SK-N-SH (cell line): ENCODE data around the gene POLD3. TPM values are rescaled to one million over a fixed set of nuclear protein-coding genes. Genes with fewer than 3 reads are reported as not detected.

Source experiments
- CTCF ChIA-PET: fragments of 300-600, 350-600 bp; formaldehyde crosslinking; extraction: SDS; loops from one replicate; lab custom pipeline; 2021; lab: Yijun Ruan, JAX
- POLR2A ChIA-PET: fragments of 350-600 bp; sonication (Branson Sonifier 250); formaldehyde crosslinking; extraction: SDS; loops from one replicate; lab custom pipeline; 2020; ENCODE audit warnings: antibody characterized with exemption, inconsistent platforms; lab: Yijun Ruan, JAX
- DNase-seq: peaks from one replicate; pipeline ENCODE4 v3.0.0; 2012
- H2AFZ ChIP-seq: fragments of 200-600 bp; sonication (generic); 2 replicates; pipeline ENCODE4 v1.8.1; 2016; ENCODE audit warnings: antibody characterized with exemption, mild to moderate bottlenecking, low read depth
- H3F3A ChIP-seq: fragments of 200-600 bp; sonication (generic); replicated peaks from 2 replicates; pipeline ENCODE3; 2016; ENCODE audit warnings: antibody characterized with exemption, mild to moderate bottlenecking; ENCODE audit not compliant: insufficient read depth
- H3K27ac ChIP-seq, 2 experiments: fragments of 200-500 bp in 1 of 2; fragments of 200-600 bp in 1 of 2; sonication (Bioruptor generic) in 1 of 2; sonication (generic), shearing (Covaris generic) in 1 of 2; 2 replicates each; pipeline versions ENCODE4 v1.5.1 to v1.6.1; 2014 to 2016; ENCODE audit warnings: low read depth in 2 of 2, inconsistent platforms in 1 of 2, low read length in 1 of 2, mild to moderate bottlenecking in 1 of 2, mixed read lengths in 1 of 2
- H3K27me3 ChIP-seq: fragments of 200-600 bp; sonication (generic), shearing (Covaris generic); 2 replicates; pipeline ENCODE4 v1.6.1; 2016; ENCODE audit warnings: mixed run types; ENCODE audit not compliant: insufficient read depth
- H3K36me3 ChIP-seq, 2 experiments: fragments of 200-500 bp in 1 of 2; fragments of 200-600 bp in 1 of 2; sonication (Bioruptor generic) in 1 of 2; sonication (generic) in 1 of 2; replicated peaks in 1 of 2; 2 replicates each; pipeline versions ENCODE3 to v1.5.1; 2014 to 2016; ENCODE audit warnings: low read length in 1 of 2, mild to moderate bottlenecking in 1 of 2; ENCODE audit not compliant: insufficient read depth in 2 of 2, control insufficient read depth in 1 of 2
- H3K4me1 ChIP-seq, 2 experiments: fragments of 200-500 bp in 1 of 2; fragments of 200-600 bp in 1 of 2; sonication (Bioruptor generic) in 1 of 2; sonication (generic), shearing (Covaris generic) in 1 of 2; 2 replicates each; pipeline versions ENCODE4 v1.5.1 to v1.6.1; 2014 to 2016; ENCODE audit warnings: low read depth in 1 of 2, low read length in 1 of 2, mixed run types in 1 of 2; ENCODE audit not compliant: insufficient read depth in 2 of 2, control insufficient read depth in 1 of 2
- H3K4me2 ChIP-seq: fragments of 200-600 bp; sonication (generic), shearing (Covaris generic); 2 replicates; pipeline ENCODE4 v1.6.1; 2017; ENCODE audit warnings: mixed run types
- H3K4me3 ChIP-seq, 2 experiments: fragments of 200-500 bp in 1 of 2; fragments of 200-600 bp in 1 of 2; sonication (Bioruptor generic) in 1 of 2; sonication (generic), shearing (Covaris generic) in 1 of 2; 2 replicates each; pipeline versions ENCODE4 v1.5.1 to v1.8.1; 2014 to 2016; ENCODE audit warnings: low read depth in 2 of 2, inconsistent platforms in 1 of 2, low read length in 1 of 2, mild to moderate bottlenecking in 1 of 2, mixed read lengths in 1 of 2, moderate library complexity in 1 of 2
- H3K79me2 ChIP-seq: fragments of 200-600 bp; sonication (generic); 2 replicates; pipeline ENCODE4 v1.8.1; 2017; ENCODE audit warnings: mild to moderate bottlenecking; ENCODE audit not compliant: insufficient read depth
- H3K9ac ChIP-seq: fragments of 200-600 bp; sonication (generic); 2 replicates; pipeline ENCODE4 v1.6.1; 2017; ENCODE audit warnings: mixed run types
- H3K9me2 ChIP-seq: fragments of 200-600 bp; sonication (generic); 2 replicates; pipeline ENCODE4 v1.6.1; 2017; ENCODE audit warnings: mixed run types
- H3K9me3 ChIP-seq: fragments of 200-600 bp; sonication (generic); 2 replicates; pipeline ENCODE4 v1.6.1; 2017; ENCODE audit warnings: mixed run types, mild to moderate bottlenecking, moderate library complexity
- H4K20me1 ChIP-seq: fragments of 200-600 bp; sonication (generic); 2 replicates; pipeline ENCODE4 v1.6.1; 2017; ENCODE audit warnings: mild to moderate bottlenecking, mixed run types; ENCODE audit not compliant: insufficient read depth
- CTCF ChIP-seq: fragments of 200-600 bp; sonication (generic); IDR thresholded peaks from 2 replicates; pipeline ENCODE4 v1.6.1; 2017; ENCODE audit warnings: antibody characterized with exemption, mild to moderate bottlenecking, moderate library complexity
- FOSL2 ChIP-seq: IDR thresholded peaks from 2 replicates; pipeline ENCODE4 v1.4.0; 2012; ENCODE audit warnings: low read depth, mild to moderate bottlenecking, moderate library complexity, borderline replicate concordance
- FOXJ3 ChIP-seq: sonication (generic); formaldehyde crosslinking; IDR thresholded peaks from 2 replicates; pipeline ENCODE4 v1.5.1; 2020; ENCODE audit warnings: mild to moderate bottlenecking, missing genetic modification reagents
- FOXM1 ChIP-seq: IDR thresholded peaks from 2 replicates; pipeline ENCODE4 v1.4.0; 2012; ENCODE audit warnings: low read depth, mild to moderate bottlenecking
- GABPA ChIP-seq: IDR thresholded peaks from 2 replicates; pipeline ENCODE4 v1.4.0; 2012; ENCODE audit warnings: low read depth, mild to moderate bottlenecking
- JUND ChIP-seq: IDR thresholded peaks from 2 replicates; pipeline ENCODE4 v1.4.0; 2012
- MEF2A ChIP-seq: IDR thresholded peaks from 2 replicates; pipeline ENCODE4 v1.4.0; 2012; ENCODE audit warnings: low read depth, borderline replicate concordance
- MXI1 ChIP-seq: IDR thresholded peaks from 2 replicates; pipeline ENCODE4 v1.6.1; 2012; ENCODE audit warnings: mild to moderate bottlenecking, low read depth, low read length, improper control_type of control experiment
- NFIC ChIP-seq: IDR thresholded peaks from 2 replicates; pipeline ENCODE4 v1.4.0; 2012; ENCODE audit warnings: borderline replicate concordance
- NRF1 ChIP-seq: IDR thresholded peaks from 2 replicates; pipeline ENCODE4 v1.6.1; 2012; ENCODE audit warnings: low read depth, mild to moderate bottlenecking, low read length
- POLR2AphosphoS5 ChIP-seq: IDR thresholded peaks from 2 replicates; pipeline ENCODE4 v1.6.1; 2012; ENCODE audit warnings: low read depth, low read length
- SIN3A ChIP-seq: IDR thresholded peaks from 2 replicates; pipeline ENCODE4 v1.6.1; 2012; ENCODE audit warnings: low read depth, mild to moderate bottlenecking, low read length, moderate library complexity, borderline replicate concordance
- TCF12 ChIP-seq: IDR thresholded peaks from 2 replicates; pipeline ENCODE4 v1.4.0; 2012
- ZBTB33 ChIP-seq: IDR thresholded peaks from 2 replicates; pipeline ENCODE4 v1.4.0; 2012; ENCODE audit warnings: low read depth, borderline replicate concordance
- WGBS: methylation state at CpG from one replicate; pipeline ENCODE4 v1.1.6; 2017; ENCODE audit warnings: low lambda C conversion rate; 5-methylcytosine and 5-hydroxymethylcytosine counted together
- polyA plus RNA-seq, 3 experiments: library from polyadenylated mRNA; depleted of rRNA; stranded (reverse); fragments of >200 nt; gene quantifications; 2 replicates each; pipeline ENCODE4 v1.2.3, GENCODE V29; 2012
- TF ChIP-seq, protein P1 (sequence below): IDR thresholded peaks from 2 replicates; pipeline ENCODE4; 2012
- TF ChIP-seq, protein P2 (sequence below): fragments of 150-350 bp; IDR thresholded peaks from 2 replicates; pipeline ENCODE4 v1.6.1; 2016; ENCODE audit warnings: mild to moderate bottlenecking, low read depth, low read length

The POLD3 gene
- polyA plus RNA-seq, 1 of the 3 experiments (the other 2 are of a cell fraction), result 7.9 TPM

DNA sequence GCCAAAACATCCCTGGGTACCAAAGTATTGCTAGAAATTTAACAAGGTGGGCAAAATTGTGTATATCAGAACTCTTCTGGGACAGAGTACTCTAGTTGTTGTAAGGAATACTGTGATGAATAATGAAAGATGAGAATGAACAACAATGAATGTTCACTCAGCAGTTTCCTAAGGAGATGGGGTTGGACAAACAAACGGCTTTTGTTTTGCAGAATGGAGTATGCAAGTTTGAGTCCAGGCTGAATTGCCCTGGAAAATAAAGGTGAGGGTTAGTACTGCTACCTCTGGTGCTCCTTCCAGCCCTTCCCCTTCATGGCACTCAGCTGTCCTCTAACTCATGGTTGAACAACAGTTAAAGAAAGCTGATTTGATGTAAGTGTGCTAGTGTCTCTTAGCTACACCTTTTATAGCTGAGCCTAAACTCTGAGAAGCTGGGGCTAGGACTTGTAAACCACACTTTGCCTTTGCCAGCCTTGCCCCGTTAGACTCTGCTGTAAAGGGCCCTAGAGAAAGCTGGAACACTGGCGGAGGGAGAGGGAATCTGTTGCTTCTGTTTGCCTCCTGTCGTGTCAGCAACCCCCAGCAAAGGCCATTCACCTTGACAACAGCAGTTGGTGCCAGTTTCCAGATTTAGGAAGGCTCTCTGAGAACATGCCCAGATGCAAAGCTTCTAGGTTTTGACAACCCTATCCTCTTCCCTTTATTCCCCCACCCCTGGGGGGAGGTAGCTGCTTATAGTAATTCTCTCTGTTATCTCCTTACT, 41.2 kb upstream of the POLD3 start:
- no peaks in the 10 kb centered on the region for H4K20me1 ChIP-seq
- H3K9ac ChIP-seq, result no peak overlapping the region
- ChIA-PET CTCF (interaction anchor here (1.1 kb wide), 1 partner anchor 19 kb away, joined by 5 read pairs; no protein-coding TSS in a partner anchor), POLR2A (no interaction called here)
- H3K9me2 ChIP-seq, result no peaks in the 10 kb centered on the region
- TF ChIP-seq MXI1 (no peak), FOSL2 (no peak), POLR2AphosphoS5 (no peak), SIN3A (no peak), FOXM1 (no peak), NFIC (no peak), TCF12 (no peak), MEF2A (no peak), NRF1 (no peak), FOXJ3 (CRISPR knock-in tag) (no peak), CTCF (no peak), JUND (no peak), GABPA (no peak), ZBTB33 (no peak)
- TF ChIP-seq, protein P1, sequence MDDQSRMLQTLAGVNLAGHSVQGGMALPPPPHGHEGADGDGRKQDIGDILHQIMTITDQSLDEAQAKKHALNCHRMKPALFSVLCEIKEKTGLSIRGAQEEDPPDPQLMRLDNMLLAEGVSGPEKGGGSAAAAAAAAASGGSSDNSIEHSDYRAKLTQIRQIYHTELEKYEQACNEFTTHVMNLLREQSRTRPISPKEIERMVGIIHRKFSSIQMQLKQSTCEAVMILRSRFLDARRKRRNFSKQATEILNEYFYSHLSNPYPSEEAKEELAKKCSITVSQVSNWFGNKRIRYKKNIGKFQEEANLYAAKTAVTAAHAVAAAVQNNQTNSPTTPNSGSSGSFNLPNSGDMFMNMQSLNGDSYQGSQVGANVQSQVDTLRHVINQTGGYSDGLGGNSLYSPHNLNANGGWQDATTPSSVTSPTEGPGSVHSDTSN, result no peak
- TF ChIP-seq, protein P2, sequence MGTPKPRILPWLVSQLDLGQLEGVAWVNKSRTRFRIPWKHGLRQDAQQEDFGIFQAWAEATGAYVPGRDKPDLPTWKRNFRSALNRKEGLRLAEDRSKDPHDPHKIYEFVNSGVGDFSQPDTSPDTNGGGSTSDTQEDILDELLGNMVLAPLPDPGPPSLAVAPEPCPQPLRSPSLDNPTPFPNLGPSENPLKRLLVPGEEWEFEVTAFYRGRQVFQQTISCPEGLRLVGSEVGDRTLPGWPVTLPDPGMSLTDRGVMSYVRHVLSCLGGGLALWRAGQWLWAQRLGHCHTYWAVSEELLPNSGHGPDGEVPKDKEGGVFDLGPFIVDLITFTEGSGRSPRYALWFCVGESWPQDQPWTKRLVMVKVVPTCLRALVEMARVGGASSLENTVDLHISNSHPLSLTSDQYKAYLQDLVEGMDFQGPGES, result no peak
- 20% methylated on average over 2 of the region's 4 CpGs for WGBS
- H3F3A ChIP-seq, result no peaks in the 10 kb centered on the region
- no peaks in the 10 kb centered on the region for H3K79me2 ChIP-seq
- H3K4me3 ChIP-seq, result no peak overlapping the region
- no peaks in the 10 kb centered on the region for H3K9me3 ChIP-seq
- no peak overlapping the region for H3K27ac ChIP-seq
- no peak overlapping the region for H3K4me2 ChIP-seq
- no peak overlapping the region for H2AFZ ChIP-seq
- H3K4me1 ChIP-seq, result no peaks in the 10 kb centered on the region
- no peak for DNase-seq
- H3K27me3 ChIP-seq, result peaks cover 8% of the 10 kb centered on the region; the same call in 1 of the 2 replicates
- no peaks in the 10 kb centered on the region for H3K36me3 ChIP-seq
